Neural cell (in vitro differentiated cells): ENCODE data around the gene ARFGAP1. TPM values are rescaled to one million over a fixed set of nuclear protein-coding genes. Genes with fewer than 3 reads are reported as not detected.

Experiments used
- H2AFZ ChIP-seq: fragments of 200-600, 300-800 bp; sonication (generic), shearing (Covaris generic); 2 replicates; pipeline ENCODE4 v1.6.0; 2014; ENCODE audit warnings: low read depth, mild to moderate bottlenecking, antibody characterized with exemption, low read length, moderate library complexity
- H3F3A ChIP-seq: fragments of 200-600 bp; shearing (Covaris generic); 2 replicates; pipeline ENCODE4 v1.6.1; 2016; ENCODE audit warnings: mild to moderate bottlenecking, moderate library complexity, mixed read lengths, antibody characterized with exemption, low read length; ENCODE audit not compliant: insufficient read depth, poor library complexity, severe bottlenecking
- H3K27ac ChIP-seq: fragments of 200-600, 300-800 bp; sonication (generic), shearing (Covaris generic); 2 replicates; pipeline ENCODE4 v1.5.1; 2014; ENCODE audit warnings: mild to moderate bottlenecking, low read length, moderate library complexity
- H3K27me3 ChIP-seq: fragments of 300-800, 200-600 bp; sonication (generic), shearing (Covaris generic); 2 replicates; pipeline ENCODE4 v1.6.0; 2014; ENCODE audit warnings: mild to moderate bottlenecking, low read depth, low read length, moderate library complexity; ENCODE audit not compliant: insufficient read depth
- H3K36me3 ChIP-seq: fragments of 300-800, 200-600 bp; sonication (generic), shearing (Covaris generic); 2 replicates; pipeline ENCODE4 v1.5.1; 2014; ENCODE audit warnings: mild to moderate bottlenecking, antibody characterized with exemption, low read length, moderate library complexity; ENCODE audit not compliant: insufficient read depth
- H3K4me2 ChIP-seq: fragments of 300-800, 200-600 bp; sonication (generic), shearing (Covaris generic); 2 replicates; pipeline ENCODE4 v1.6.0; 2014; ENCODE audit warnings: mild to moderate bottlenecking, low read length
- H3K4me3 ChIP-seq: fragments of 300-800, 200-600 bp; sonication (generic), shearing (Covaris generic); 2 replicates; pipeline ENCODE4 v1.5.1; 2014; ENCODE audit warnings: mild to moderate bottlenecking, low read length, moderate library complexity
- H3K79me2 ChIP-seq: fragments of 200-600 bp; shearing (Covaris generic); replicated peaks from 2 replicates; pipeline ENCODE4 v1.6.0; 2014; ENCODE audit warnings: mild to moderate bottlenecking, low read length, moderate library complexity; ENCODE audit not compliant: insufficient read depth
- H3K9ac ChIP-seq: fragments of 300-800, 200-600 bp; sonication (generic), shearing (Covaris generic); 2 replicates; pipeline ENCODE4 v1.6.1; 2016; ENCODE audit warnings: mild to moderate bottlenecking, low read length, mixed read lengths
- H3K9me2 ChIP-seq: fragments of 200-600 bp; shearing (Covaris generic); 2 replicates; pipeline ENCODE4 v1.6.1; 2016; ENCODE audit warnings: mild to moderate bottlenecking, low read length, mixed read lengths; ENCODE audit not compliant: insufficient read depth
- H3K9me3 ChIP-seq: fragments of 200-600, 300-800 bp; sonication (generic), shearing (Covaris generic); 2 replicates; pipeline ENCODE4 v1.6.1; 2016; ENCODE audit warnings: mild to moderate bottlenecking, mixed run types, low read length, moderate library complexity, mixed read lengths
- H4K20me1 ChIP-seq: fragments of 200-600 bp; shearing (Covaris generic); 2 replicates; pipeline ENCODE4 v1.6.1; 2016; ENCODE audit warnings: mild to moderate bottlenecking, mixed run types; ENCODE audit not compliant: insufficient read depth
- EP300 ChIP-seq: fragments of 450-650 bp; conservative IDR thresholded peaks from 2 replicates; pipeline ENCODE4 v1.6.1; 2014; ENCODE audit warnings: antibody characterized with exemption, mild to moderate bottlenecking, moderate library complexity; ENCODE audit not compliant: poor library complexity, severe bottlenecking
- EZH2 ChIP-seq: fragments of 200-600, 300-800 bp; shearing (Covaris generic), sonication (generic); IDR thresholded peaks from 2 replicates; pipeline ENCODE4 v1.6.1; 2014; ENCODE audit warnings: antibody characterized with exemption, low read length, borderline replicate concordance, mild to moderate bottlenecking; ENCODE audit not compliant: insufficient read depth, poor library complexity, severe bottlenecking
- MXI1 ChIP-seq: fragments of 450-650 bp; conservative IDR thresholded peaks from 2 replicates; pipeline ENCODE4 v1.6.1; 2014; ENCODE audit warnings: antibody characterized with exemption, mild to moderate bottlenecking; ENCODE audit not compliant: poor library complexity, severe bottlenecking
- POLR2AphosphoS5 ChIP-seq: IDR thresholded peaks from 2 replicates; pipeline ENCODE4 v1.6.1; 2012
- RAD21 ChIP-seq: fragments of 450-650 bp; conservative IDR thresholded peaks from 2 replicates; pipeline ENCODE4 v1.6.1; 2014; ENCODE audit warnings: antibody characterized with exemption, mild to moderate bottlenecking, moderate library complexity
- SMC3 ChIP-seq: fragments of 450-650 bp; conservative IDR thresholded peaks from 2 replicates; pipeline ENCODE4 v1.6.1; 2014; ENCODE audit warnings: antibody characterized with exemption, mild to moderate bottlenecking, moderate library complexity; ENCODE audit not compliant: poor library complexity
- TAF1 ChIP-seq: IDR thresholded peaks from 2 replicates; pipeline ENCODE4 v1.6.1; 2012; ENCODE audit warnings: low read depth
- polyA plus RNA-seq: library from polyadenylated mRNA; depleted of rRNA; stranded (reverse); fragments of >200 nt; gene quantifications from 2 replicates; pipeline ENCODE4 v1.2.3, GENCODE V29; 2014
- TF ChIP-seq, protein P1 (sequence below): IDR thresholded peaks from 2 replicates; pipeline ENCODE4 v1.6.1; 2012; ENCODE audit warnings: borderline replicate concordance
- TF ChIP-seq, protein P2 (sequence below): fragments of 450-650 bp; IDR thresholded peaks from 2 replicates; pipeline ENCODE4 v1.5.1; 2014; ENCODE audit warnings: antibody characterized with exemption, mild to moderate bottlenecking, moderate library complexity; ENCODE audit not compliant: poor library complexity, severe bottlenecking

The ARFGAP1 gene
- polyA plus RNA-seq, 1 donor from 2014 or later = 70.2 TPM

DNA sequence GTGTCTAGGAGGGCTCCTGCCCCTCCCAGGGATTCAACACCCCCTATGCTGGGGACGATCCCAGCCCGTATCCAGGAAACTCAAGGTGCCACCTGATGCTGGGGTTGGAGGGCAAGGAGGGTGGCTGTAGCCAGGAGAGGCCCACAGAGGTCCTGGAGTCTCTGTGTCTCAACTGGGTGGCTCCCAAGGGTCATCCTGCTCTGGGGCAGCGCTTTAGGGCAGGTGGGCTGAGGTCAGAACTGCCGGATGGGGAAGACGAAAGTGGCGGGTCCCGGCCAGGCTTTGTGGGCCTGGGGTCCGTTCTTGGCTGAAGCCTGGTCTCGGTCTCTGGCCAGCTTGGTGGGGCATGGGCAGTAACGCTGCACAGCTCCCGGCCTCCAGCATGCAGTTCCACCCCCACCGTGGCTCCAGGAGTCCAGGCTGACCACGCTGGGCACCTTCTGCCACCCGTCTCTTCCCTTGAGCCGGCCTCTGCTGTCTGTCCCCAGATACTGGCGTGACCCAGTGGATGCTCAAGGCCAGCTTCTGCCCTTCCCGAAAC, 17.6 kb downstream of the ARFGAP1 start:
- no peak overlapping the region for H3K27ac ChIP-seq
- no peak overlapping the region for H3K4me3 ChIP-seq

DNA sequence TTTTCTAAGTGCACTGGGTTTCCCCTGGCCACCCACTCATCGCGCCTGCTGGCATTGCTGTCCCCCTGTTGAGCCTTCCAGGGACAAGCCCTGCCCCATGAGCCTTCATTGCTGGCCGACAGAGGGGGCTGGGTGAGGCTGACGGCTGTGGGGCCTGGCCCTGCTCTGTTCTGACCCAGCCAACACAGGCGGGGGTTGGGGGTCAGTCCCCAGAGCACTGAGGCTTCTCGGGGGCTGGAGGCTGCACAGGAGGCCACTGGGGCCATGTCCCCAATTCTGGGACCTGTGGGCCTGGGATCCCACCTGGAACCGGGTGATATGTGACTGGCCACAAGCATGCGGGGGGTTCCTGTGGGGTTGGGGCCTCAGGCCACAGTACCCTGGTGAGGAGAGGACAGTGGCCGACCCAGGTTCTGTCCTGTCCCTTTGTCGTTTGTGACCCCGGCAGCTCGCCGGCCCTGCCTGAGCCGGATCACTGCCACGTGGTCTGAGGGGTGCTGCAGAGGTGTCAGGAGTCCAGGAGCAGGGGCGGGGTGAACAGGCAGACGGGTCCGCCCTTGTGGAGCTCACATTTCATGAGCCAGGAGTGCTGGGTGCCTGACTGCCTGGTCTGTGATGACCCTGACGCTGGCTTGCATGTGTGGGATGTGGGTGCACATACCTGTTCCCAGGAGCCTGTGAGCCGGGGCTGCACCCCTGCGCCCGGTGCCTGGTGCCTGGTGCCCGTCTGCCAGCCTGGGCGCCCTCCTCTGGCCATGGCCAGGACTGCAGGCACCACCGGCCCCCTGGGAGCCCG, 18.3 kb downstream of the ARFGAP1 start:
- H3F3A ChIP-seq = no peaks in the 10 kb centered on the region
- no peaks in the 10 kb centered on the region for H3K9me2 ChIP-seq
- no peaks in the 10 kb centered on the region for H3K36me3 ChIP-seq
- no peak overlapping the region for H3K27ac ChIP-seq
- H3K9ac ChIP-seq = no peak overlapping the region
- no peaks in the 10 kb centered on the region for H4K20me1 ChIP-seq
- TF ChIP-seq MXI1 = no peak
- TF ChIP-seq, protein P1, sequence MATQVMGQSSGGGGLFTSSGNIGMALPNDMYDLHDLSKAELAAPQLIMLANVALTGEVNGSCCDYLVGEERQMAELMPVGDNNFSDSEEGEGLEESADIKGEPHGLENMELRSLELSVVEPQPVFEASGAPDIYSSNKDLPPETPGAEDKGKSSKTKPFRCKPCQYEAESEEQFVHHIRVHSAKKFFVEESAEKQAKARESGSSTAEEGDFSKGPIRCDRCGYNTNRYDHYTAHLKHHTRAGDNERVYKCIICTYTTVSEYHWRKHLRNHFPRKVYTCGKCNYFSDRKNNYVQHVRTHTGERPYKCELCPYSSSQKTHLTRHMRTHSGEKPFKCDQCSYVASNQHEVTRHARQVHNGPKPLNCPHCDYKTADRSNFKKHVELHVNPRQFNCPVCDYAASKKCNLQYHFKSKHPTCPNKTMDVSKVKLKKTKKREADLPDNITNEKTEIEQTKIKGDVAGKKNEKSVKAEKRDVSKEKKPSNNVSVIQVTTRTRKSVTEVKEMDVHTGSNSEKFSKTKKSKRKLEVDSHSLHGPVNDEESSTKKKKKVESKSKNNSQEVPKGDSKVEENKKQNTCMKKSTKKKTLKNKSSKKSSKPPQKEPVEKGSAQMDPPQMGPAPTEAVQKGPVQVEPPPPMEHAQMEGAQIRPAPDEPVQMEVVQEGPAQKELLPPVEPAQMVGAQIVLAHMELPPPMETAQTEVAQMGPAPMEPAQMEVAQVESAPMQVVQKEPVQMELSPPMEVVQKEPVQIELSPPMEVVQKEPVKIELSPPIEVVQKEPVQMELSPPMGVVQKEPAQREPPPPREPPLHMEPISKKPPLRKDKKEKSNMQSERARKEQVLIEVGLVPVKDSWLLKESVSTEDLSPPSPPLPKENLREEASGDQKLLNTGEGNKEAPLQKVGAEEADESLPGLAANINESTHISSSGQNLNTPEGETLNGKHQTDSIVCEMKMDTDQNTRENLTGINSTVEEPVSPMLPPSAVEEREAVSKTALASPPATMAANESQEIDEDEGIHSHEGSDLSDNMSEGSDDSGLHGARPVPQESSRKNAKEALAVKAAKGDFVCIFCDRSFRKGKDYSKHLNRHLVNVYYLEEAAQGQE = no peak
- TF ChIP-seq POLR2AphosphoS5 = no peak
- TF ChIP-seq EP300 = no peak
- no peak for TF ChIP-seq RAD21
- no peak for TF ChIP-seq TAF1
- TF ChIP-seq SMC3 = peak; percentile 31
- TF ChIP-seq, protein P2, sequence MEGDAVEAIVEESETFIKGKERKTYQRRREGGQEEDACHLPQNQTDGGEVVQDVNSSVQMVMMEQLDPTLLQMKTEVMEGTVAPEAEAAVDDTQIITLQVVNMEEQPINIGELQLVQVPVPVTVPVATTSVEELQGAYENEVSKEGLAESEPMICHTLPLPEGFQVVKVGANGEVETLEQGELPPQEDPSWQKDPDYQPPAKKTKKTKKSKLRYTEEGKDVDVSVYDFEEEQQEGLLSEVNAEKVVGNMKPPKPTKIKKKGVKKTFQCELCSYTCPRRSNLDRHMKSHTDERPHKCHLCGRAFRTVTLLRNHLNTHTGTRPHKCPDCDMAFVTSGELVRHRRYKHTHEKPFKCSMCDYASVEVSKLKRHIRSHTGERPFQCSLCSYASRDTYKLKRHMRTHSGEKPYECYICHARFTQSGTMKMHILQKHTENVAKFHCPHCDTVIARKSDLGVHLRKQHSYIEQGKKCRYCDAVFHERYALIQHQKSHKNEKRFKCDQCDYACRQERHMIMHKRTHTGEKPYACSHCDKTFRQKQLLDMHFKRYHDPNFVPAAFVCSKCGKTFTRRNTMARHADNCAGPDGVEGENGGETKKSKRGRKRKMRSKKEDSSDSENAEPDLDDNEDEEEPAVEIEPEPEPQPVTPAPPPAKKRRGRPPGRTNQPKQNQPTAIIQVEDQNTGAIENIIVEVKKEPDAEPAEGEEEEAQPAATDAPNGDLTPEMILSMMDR = peak; percentile 46
- TF ChIP-seq EZH2 = no peak
- H2AFZ ChIP-seq = no peak overlapping the region
- no peaks in the 10 kb centered on the region for H3K9me3 ChIP-seq
- H3K4me3 ChIP-seq = no peak overlapping the region
- no peaks in the 10 kb centered on the region for H3K79me2 ChIP-seq
- H3K4me2 ChIP-seq = no peak overlapping the region
- no peaks in the 10 kb centered on the region for H3K27me3 ChIP-seq

More for the DNA sequence above, 17.6 kb downstream of the ARFGAP1 start:
- Histone ChIP-seq H3K79me2 (no peaks in the 10 kb centered on the region), H3K4me2 (no peak overlapping the region), H4K20me1 (no peaks in the 10 kb centered on the region), H2AFZ (no peak overlapping the region), H3F3A (no peaks in the 10 kb centered on the region), H3K9me2 (no peaks in the 10 kb centered on the region), H3K27me3 (no peaks in the 10 kb centered on the region), H3K36me3 (no peaks in the 10 kb centered on the region), H3K9ac (no peak overlapping the region), H3K9me3 (no peaks in the 10 kb centered on the region)
- TF ChIP-seq EZH2 = no peak
